Astrocyte of the spinal cord (primary cell): ENCODE data around the gene SLC25A12.
A peak's percentile ranks its signal among the peaks of the same experiment; 100 is the strongest.
"Not testable (repeated sequence)": the region's sequence is repeated elsewhere in the genome, so short reads cannot be mapped to it uniquely, and the experiment has no call there.

Experiments used
- DNase-seq: peaks from one replicate; pipeline ENCODE4 v3.0.0; 2011; ENCODE audit warnings: low read depth, low spot score
- H3K4me3 ChIP-seq: 2 replicates; pipeline ENCODE4 v1.5.1; 2011; ENCODE audit warnings: low read depth, mild to moderate bottlenecking, low read length, moderate library complexity
- in situ Hi-C: cut with HindIII; loops from 2 replicates; pipeline ENCODE4 v1.10.0; 2017; ENCODE audit warnings: low sequenced_read_pairs
- TF ChIP-seq, protein P1 (sequence below): IDR thresholded peaks from 2 replicates; pipeline ENCODE4 v1.5.1; 2012; ENCODE audit warnings: low read depth, mild to moderate bottlenecking, low read length, inconsistent platforms

The SLC25A12 gene

DNA sequence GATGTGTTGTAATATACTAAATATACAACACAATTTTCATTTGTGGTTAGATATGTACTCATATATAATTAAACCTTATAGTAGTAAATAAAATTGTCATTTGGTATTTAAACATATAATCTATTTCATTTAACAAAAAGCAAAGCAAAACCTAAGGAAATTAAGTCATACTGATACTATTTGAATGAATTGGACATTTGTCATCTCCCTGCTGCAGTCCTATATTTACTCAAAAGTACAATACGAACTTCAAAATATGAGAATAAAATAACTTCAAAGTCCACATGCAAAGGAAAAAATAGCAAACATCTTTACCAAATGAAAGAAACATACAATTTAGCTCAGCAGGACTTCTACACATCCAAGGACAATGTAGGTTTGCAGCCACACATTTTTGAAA lies 16.4 kb upstream of the SLC25A12 start:
- no peak for DNase-seq
- TF ChIP-seq, protein P1, sequence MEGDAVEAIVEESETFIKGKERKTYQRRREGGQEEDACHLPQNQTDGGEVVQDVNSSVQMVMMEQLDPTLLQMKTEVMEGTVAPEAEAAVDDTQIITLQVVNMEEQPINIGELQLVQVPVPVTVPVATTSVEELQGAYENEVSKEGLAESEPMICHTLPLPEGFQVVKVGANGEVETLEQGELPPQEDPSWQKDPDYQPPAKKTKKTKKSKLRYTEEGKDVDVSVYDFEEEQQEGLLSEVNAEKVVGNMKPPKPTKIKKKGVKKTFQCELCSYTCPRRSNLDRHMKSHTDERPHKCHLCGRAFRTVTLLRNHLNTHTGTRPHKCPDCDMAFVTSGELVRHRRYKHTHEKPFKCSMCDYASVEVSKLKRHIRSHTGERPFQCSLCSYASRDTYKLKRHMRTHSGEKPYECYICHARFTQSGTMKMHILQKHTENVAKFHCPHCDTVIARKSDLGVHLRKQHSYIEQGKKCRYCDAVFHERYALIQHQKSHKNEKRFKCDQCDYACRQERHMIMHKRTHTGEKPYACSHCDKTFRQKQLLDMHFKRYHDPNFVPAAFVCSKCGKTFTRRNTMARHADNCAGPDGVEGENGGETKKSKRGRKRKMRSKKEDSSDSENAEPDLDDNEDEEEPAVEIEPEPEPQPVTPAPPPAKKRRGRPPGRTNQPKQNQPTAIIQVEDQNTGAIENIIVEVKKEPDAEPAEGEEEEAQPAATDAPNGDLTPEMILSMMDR, result no peak
- no peak overlapping the region for H3K4me3 ChIP-seq
- in situ Hi-C loops, result no loop called here

DNA sequence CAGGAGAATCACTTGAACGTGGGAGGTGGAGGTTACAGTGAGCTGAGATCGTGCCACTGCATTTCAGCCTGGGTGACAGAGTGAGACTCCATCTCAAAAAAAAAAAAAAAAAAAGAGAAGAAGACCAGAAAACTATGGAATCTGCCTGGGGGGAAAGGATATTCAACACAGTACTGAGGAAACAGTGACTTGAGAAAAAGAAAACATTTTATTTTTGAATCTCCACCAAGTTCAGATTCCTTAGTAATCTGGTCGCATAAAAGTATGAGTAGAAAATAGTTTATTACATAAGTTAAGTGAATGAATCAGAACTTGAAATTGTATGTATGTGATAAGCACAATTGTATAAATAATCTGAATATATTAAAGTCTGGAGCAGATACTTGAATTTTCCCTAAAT lies 15.2 kb upstream of the SLC25A12 start:
- no peak for DNase-seq
- TF ChIP-seq, protein P1, result no peak
- in situ Hi-C loops, result no loop called here
- no peak overlapping the region for H3K4me3 ChIP-seq

DNA sequence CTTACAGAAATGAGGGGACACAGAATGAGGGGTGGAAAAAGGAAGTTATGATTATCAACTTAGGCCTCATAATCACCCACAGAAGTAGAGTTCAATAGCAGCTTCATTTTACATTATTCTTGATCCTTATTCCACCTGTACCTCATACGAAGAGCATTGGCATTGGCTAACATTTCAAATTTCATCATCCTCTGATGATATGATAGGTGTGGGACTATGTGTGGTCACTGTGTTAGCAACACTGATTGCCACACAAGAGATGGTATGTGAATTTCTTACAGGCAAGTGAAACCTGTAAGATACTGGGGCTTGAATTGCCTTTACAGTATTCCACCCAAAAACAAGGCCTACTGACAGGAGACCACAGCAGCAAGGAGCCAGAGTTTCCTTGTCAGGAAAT lies 14.2 kb upstream of the SLC25A12 start:
- H3K4me3 ChIP-seq, result no peak overlapping the region
- DNase-seq, result no peak
- TF ChIP-seq, protein P1, result no peak
- in situ Hi-C loops, result no loop called here

DNA sequence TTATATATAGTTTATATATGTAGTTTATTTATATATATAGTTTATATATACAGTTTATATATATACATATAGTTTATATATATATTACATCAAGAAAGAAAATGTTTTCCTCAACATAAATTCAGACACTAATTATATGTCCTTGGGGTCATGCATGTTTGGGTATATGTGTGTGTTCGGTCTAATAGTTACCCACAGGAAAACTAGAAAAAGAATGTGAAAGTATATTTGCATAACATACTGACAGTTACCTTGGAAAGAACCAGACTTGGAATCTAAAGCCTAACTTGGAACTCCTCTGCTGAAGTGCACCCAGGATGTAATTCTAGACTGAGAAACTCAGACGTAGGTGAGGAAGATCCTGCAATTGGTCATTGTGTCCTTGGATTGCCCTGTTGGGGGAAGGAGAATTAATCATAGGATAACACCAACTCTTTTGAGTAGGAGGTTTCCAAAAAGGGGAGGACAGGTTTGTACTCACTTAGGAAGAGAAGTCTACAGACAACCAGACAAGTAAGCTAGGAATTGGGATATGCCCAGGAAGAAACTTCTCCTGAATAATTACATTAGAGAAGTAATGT lies 8.9 kb upstream of the SLC25A12 start:
- DNase-seq, result no peak
- TF ChIP-seq, protein P1, result no peak

DNA sequence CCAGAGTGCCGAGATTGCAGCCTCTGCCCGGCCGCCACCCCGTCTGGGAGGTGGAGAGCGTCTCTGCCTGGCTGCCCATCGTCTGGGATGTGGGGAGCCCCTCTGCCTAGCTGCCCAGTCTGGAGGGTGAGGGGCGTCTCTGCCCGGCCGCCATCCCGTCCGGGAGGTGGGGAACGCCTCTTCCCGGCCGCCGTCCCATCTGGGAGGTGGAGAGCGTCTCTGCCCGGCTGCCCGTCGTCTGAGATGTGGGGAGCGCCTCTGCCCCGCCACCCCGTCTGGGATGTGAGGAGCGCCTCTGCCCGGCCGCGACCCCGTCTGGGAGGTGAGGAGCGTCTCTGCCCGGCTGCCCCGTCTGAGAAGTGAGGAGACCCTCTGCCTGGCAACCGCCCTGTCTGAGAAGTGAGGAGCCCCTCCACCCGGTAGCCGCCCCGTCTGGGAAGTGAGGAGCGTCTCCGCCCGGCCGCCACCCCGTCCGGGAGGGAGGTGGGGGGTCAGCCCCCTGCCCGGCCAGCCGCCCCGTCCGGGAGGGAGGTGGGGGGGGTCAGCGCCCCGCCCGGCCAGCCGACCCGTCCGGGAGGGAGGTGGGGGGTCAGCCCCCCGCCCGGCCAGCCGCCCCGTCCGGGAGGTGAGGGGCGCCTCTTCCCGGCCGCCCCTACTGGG lies 5.7 kb upstream of the SLC25A12 start:
- H3K4me3 ChIP-seq, in situ Hi-C loops, DNase-seq: not testable (repeated sequence)

More for the DNA sequence above, 8.9 kb upstream of the SLC25A12 start:
- H3K4me3 ChIP-seq, result no peak overlapping the region
- in situ Hi-C loops, result no loop called here

DNA sequence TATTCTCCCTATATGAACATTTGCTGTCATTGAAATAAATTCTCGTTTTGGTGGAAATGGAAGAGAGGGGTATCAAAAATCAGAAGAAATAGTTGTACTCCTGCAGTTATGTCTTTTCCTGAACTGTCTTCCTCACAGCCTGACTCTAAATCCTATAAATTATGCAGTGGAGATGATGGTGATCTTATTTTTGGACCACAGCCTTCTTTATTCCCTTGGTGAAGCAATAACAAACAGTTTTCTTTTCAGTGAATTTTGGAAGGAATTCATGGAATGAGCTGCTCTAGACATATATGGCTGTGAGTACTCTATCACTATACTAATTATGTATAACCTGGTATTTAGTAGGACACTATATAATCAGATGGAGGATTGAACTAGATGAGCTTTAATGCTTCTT lies 1.7 kb upstream of the SLC25A12 start:
- DNase-seq, result no peak
- in situ Hi-C loops, result no loop called here

DNA sequence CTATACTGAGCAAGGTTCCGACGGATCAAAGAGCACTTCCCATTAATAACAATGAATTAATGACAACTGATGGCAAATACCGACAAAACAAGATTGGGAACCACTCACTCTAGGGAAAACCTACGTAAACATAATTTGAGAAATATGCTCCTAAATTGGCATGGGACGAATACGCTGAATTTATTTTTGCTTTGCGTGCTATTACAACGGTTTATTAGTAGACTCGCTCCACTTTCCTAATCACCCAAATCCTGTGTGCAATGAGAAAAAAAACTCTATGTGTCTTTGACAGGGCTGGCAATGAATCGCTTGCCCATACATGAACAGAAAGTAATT lies 536 bp upstream of the SLC25A12 start:
- in situ Hi-C loops, result no loop called here
- TF ChIP-seq, protein P1, result no peak

More for the DNA sequence above, 1.7 kb upstream of the SLC25A12 start:
- TF ChIP-seq, protein P1, result no peak
- H3K4me3 ChIP-seq, result no peak overlapping the region

More for the DNA sequence above, 536 bp upstream of the SLC25A12 start:
- H3K4me3 ChIP-seq, result peak overlapping the region; percentile 83
- DNase-seq, result no peak
